K562 treated with DMSO at 1 percent for 48 hours (cell line): ENCODE measurements around the gene PHLDA1. TPM values are rescaled to one million over a fixed set of nuclear protein-coding genes. Genes with fewer than 3 reads are reported as not detected.

Experiments
- total RNA-seq: library from RNA; unstranded; fragments of 300-600 nt; gene quantifications from 2 replicates; pipeline ENCODE4 v1.2.3, GENCODE V29; 2022; ENCODE audit warnings: low replicate concordance; ENCODE audit errors: extremely low read depth

PHLDA1 gene
- total RNA-seq, result not detected in 2 replicates

GRCh38 chr12:76031414-76032042, at the start of gene PHLDA1:
PHLDA1 (minus strand) TSS chr12:76031776.

Other genes with a start within 250 kb of the PHLDA1 start
- 401 TPM in 1 of 2 replicates, not detected in the other for gene NAP1L1, start 52.9 kb upstream of the PHLDA1 start, total RNA-seq